Smooth muscle cell (in vitro differentiated cells): Measurements from ENCODE around the gene RARS2. TPM values are rescaled to one million over a fixed set of nuclear protein-coding genes. Genes with fewer than 3 reads are reported as not detected.

Experiments
- DNase-seq: peaks from one replicate; lab custom pipeline; 2025; ENCODE audit not compliant: unreplicated experiment; lab: John Stamatoyannopoulos, UW
- H2AFZ ChIP-seq: fragments of 200-600 bp; sonication (generic); 2 replicates; pipeline ENCODE4 v1.6.0; 2016; ENCODE audit warnings: antibody characterized with exemption, low read depth, mild to moderate bottlenecking
- H3F3A ChIP-seq: fragments of 200-600 bp; sonication (generic); 2 replicates; pipeline ENCODE4 v1.6.0; 2017; ENCODE audit warnings: antibody characterized with exemption, low read depth
- H3K27ac ChIP-seq: fragments of 200-600 bp; sonication (generic); 2 replicates; pipeline ENCODE4 v1.5.1; 2016; ENCODE audit warnings: low read depth, mild to moderate bottlenecking
- H3K27me3 ChIP-seq: fragments of 200-600 bp; sonication (generic); 2 replicates; pipeline ENCODE4 v1.6.1; 2016; ENCODE audit warnings: low read depth, mild to moderate bottlenecking
- H3K36me3 ChIP-seq: fragments of 200-600 bp; sonication (generic); 2 replicates; pipeline ENCODE4 v1.5.1; 2016; ENCODE audit warnings: low read depth
- H3K4me1 ChIP-seq: fragments of 200-600 bp; sonication (generic); 2 replicates; pipeline ENCODE4 v1.5.1; 2016; ENCODE audit warnings: low read depth
- H3K4me2 ChIP-seq: fragments of 200-600 bp; sonication (generic); 2 replicates; pipeline ENCODE4 v1.6.0; 2016; ENCODE audit warnings: mild to moderate bottlenecking
- H3K4me3 ChIP-seq: fragments of 200-600 bp; sonication (generic); 2 replicates; pipeline ENCODE4 v1.5.1; 2016; ENCODE audit warnings: mild to moderate bottlenecking
- H3K79me2 ChIP-seq: fragments of 200-600 bp; sonication (generic); 2 replicates; pipeline ENCODE4 v1.6.0; 2016; ENCODE audit warnings: low read depth, mild to moderate bottlenecking
- H3K9ac ChIP-seq: fragments of 200-600 bp; sonication (generic); 2 replicates; pipeline ENCODE4 v1.6.0; 2016; ENCODE audit warnings: low read depth
- H3K9me3 ChIP-seq: fragments of 200-600 bp; sonication (generic); replicated peaks from 2 replicates; pipeline ENCODE4 v1.5.1; 2016; ENCODE audit warnings: low read depth
- H4K20me1 ChIP-seq: fragments of 200-600 bp; sonication (generic); 2 replicates; pipeline ENCODE4 v1.6.0; 2016; ENCODE audit warnings: low read depth
- CTCF ChIP-seq: fragments of 200-600 bp; sonication (generic); IDR thresholded peaks from 2 replicates; pipeline ENCODE4 v1.5.1; 2017; ENCODE audit warnings: borderline replicate concordance, mild to moderate bottlenecking, antibody characterized with exemption; ENCODE audit not compliant: insufficient read depth, poor library complexity, severe bottlenecking
- WGBS: methylation state at CpG from one replicate; pipeline ENCODE4 v1.1.7; 2016; ENCODE audit warnings: low lambda C conversion rate; 5-methylcytosine and 5-hydroxymethylcytosine counted together
- polyA plus RNA-seq: library from polyadenylated mRNA; unstranded; fragments of >200 nt; fragmentation: Nextera tagmentation; extraction: Ambion mirVana; gene quantifications from 2 replicates; pipeline ENCODE4 v1.2.1, GENCODE V29; 2016
- small RNA-seq: library from RNA; depleted of rRNA; stranded (forward); fragments of <200 nt; gene quantifications from one replicate; pipeline ENCODE3, GENCODE V24; 2014
- total RNA-seq: library from RNA; depleted of rRNA; stranded (reverse); fragments of >200 nt; gene quantifications from 2 replicates; pipeline ENCODE4 v1.2.3, GENCODE V29; 2014

RARS2 gene
- total and polyA plus RNA-seq, 2 experiments from 2014 or later: 51.0 to 68.9 TPM

- Histone ChIP-seq H3K79me2 (peaks cover 14% of the 10 kb centered on the region), H4K20me1 (no peaks in the 10 kb centered on the region), H2AFZ (peak overlapping the region; percentile 100), H3F3A (no peaks in the 10 kb centered on the region), H3K27me3 (no peaks in the 10 kb centered on the region), H3K4me2 (peak overlapping the region; percentile 89), H3K27ac (peak overlapping the region; percentile 86), H3K36me3 (no peaks in the 10 kb centered on the region), H3K4me1 (peaks cover 6% of the 10 kb centered on the region), H3K9ac (peak overlapping the region; percentile 98), H3K4me3 (peak overlapping the region; percentile 99), H3K9me3 (no peaks in the 10 kb centered on the region)
- WGBS: 8% methylated on average over 15 of the region's 15 CpGs
- TF ChIP-seq CTCF: no peak
- no peak for DNase-seq
Observed at GRCh38 chr6:87473419-87473903, 116.3 kb downstream of the RARS2 start.

- H4K20me1 ChIP-seq: no peaks in the 10 kb centered on the region
- H3K4me2 ChIP-seq: peak within 1 kb of the TSS; percentile 89
- H3K27me3 ChIP-seq: no peaks in the 10 kb centered on the region
- H2AFZ ChIP-seq: peak within 1 kb of the TSS; percentile 100
- no peak for TF ChIP-seq CTCF
- H3K79me2 ChIP-seq: peaks cover 14% of the 10 kb centered on the region
- H3K9ac ChIP-seq: peak within 1 kb of the TSS; percentile 98
- H3K36me3 ChIP-seq: no peaks in the 10 kb centered on the region
- peak within 1 kb of the TSS; percentile 86 for H3K27ac ChIP-seq
- H3K4me1 ChIP-seq: peaks cover 6% of the 10 kb centered on the region
- peak within 1 kb of the TSS; percentile 99 for H3K4me3 ChIP-seq
- no peaks in the 10 kb centered on the region for H3F3A ChIP-seq
- under 1% methylated on average over 62 of the region's 70 CpGs for WGBS
- H3K9me3 ChIP-seq: no peaks in the 10 kb centered on the region
- peak; percentile 84 for DNase-seq
Observed at GRCh38 chr6:87472525-87473418, 117.0 kb downstream of the RARS2 start, which contains the start of gene SLC35A1. Gene SLC35A1 (plus strand): TSS chr6:87472974. CDS start chr6:87473004, 30 bp downstream.

- no peak overlapping the region for H3K4me2 ChIP-seq
- 90% methylated on average over 2 of the region's 2 CpGs for WGBS
- no peak for DNase-seq
Observed at GRCh38 chr6:87465051-87465450, 124.7 kb downstream of the RARS2 start.

More at GRCh38 chr6:87465051-87465450, 124.7 kb downstream of the RARS2 start:
- TF ChIP-seq CTCF: no peak
- no peaks in the 10 kb centered on the region for H3K36me3 ChIP-seq
- H2AFZ ChIP-seq: no peak overlapping the region
- H3F3A ChIP-seq: no peaks in the 10 kb centered on the region
- H3K27ac ChIP-seq: no peak overlapping the region
- no peaks in the 10 kb centered on the region for H3K27me3 ChIP-seq
- H4K20me1 ChIP-seq: no peaks in the 10 kb centered on the region
- no peak overlapping the region for H3K4me3 ChIP-seq
- H3K4me1 ChIP-seq: no peaks in the 10 kb centered on the region
- H3K79me2 ChIP-seq: no peaks in the 10 kb centered on the region
- no peak overlapping the region for H3K9ac ChIP-seq
- no peaks in the 10 kb centered on the region for H3K9me3 ChIP-seq

Small RNA genes lying within 50 kb of the gene (small RNA-seq; reads per million reads assigned to genes)
- gene RNU6-444P: not detected

Other genes starting within 250 kb of the RARS2 start
- gene C6orf163, start 245.2 kb downstream of the RARS2 start, total RNA-seq: 0.99 and 3.1 TPM in 2 replicates
- gene C6orf163, start 245.2 kb downstream of the RARS2 start, polyA plus RNA-seq: 0.56 and 0.59 TPM in 2 replicates
- 0.72 and 2.0 TPM in 2 replicates for gene CFAP206, start 182.0 kb downstream of the RARS2 start, total RNA-seq
- 0.21 and 0.53 TPM in 2 replicates for gene CFAP206, start 182.0 kb downstream of the RARS2 start, polyA plus RNA-seq
- gene SLC35A1, start 117.0 kb downstream of the RARS2 start, total RNA-seq: 23.9 and 27.0 TPM in 2 replicates
- 19.9 and 21.5 TPM in 2 replicates for gene SLC35A1, start 117.0 kb downstream of the RARS2 start, polyA plus RNA-seq
- gene ORC3, start 148 bp upstream of the RARS2 start, total RNA-seq: 37.1 and 41.8 TPM in 2 replicates
- 23.3 and 23.4 TPM in 2 replicates for gene ORC3, start 148 bp upstream of the RARS2 start, polyA plus RNA-seq
- gene AKIRIN2, start 112.2 kb upstream of the RARS2 start, total RNA-seq: 29.5 and 29.6 TPM in 2 replicates
- gene AKIRIN2, start 112.2 kb upstream of the RARS2 start, polyA plus RNA-seq: 50.5 and 60.3 TPM in 2 replicates